ENCODE results near the gene ZDHHC8. TPM values are rescaled to one million over a fixed set of nuclear protein-coding genes. Genes with fewer than 3 reads are reported as not detected.
"Not testable (repeated sequence)": the region's sequence is repeated elsewhere in the genome, so short reads cannot be mapped to it uniquely, and the experiment has no call there.

Gene ZDHHC8
- total RNA-seq, 3 donors from 2014 or later, result 27.7 to 53.0 (median 42.2) TPM

GRCh38 chr22:20158391-20159036, 26.9 kb downstream of the ZDHHC8 start:
- Histone ChIP-seq H3K4me1 (ENCODE audit: low read depth) (peaks cover 3% of the 10 kb centered on the region), H3K36me3 (ENCODE audit: low read depth) (no peaks in the 10 kb centered on the region), H3K4me3 (no peak overlapping the region), H3K9me3 (no peaks in the 10 kb centered on the region)
- ATAC-seq (no peak), DNase-seq (no peak)
- intact Hi-C loops (cut with DNase I, micrococcal nuclease), result loop anchor here (5.0 to 10.0 kb wide), 2 partner anchors 116 to 129 kb away; no protein-coding TSS in a partner anchor
- no peak for TF ChIP-seq CTCF (IDR thresholded peaks at IDR 0.05)

- TF ChIP-seq CTCF (IDR thresholded peaks at IDR 0.05), result no peak
- intact Hi-C loops (cut with DNase I, micrococcal nuclease), result loop anchor here (5.0 to 10.0 kb wide), 2 partner anchors 116 to 128 kb away; no protein-coding TSS in a partner anchor
- DNase-seq (no peak), ATAC-seq (no peak)
- Histone ChIP-seq H3K4me1 (ENCODE audit: low read depth) (peaks cover 3% of the 10 kb centered on the region), H3K4me3 (no peak overlapping the region), H3K36me3 (ENCODE audit: low read depth) (no peaks in the 10 kb centered on the region), H3K9me3 (no peaks in the 10 kb centered on the region)
Observed at GRCh38 chr22:20159076-20159475, 27.5 kb downstream of the ZDHHC8 start.

- DNase-seq; H3K36me3 ChIP-seq (ENCODE audit: low read depth); H3K4me3 ChIP-seq; H3K4me1 ChIP-seq (ENCODE audit: low read depth); ATAC-seq; H3K9me3 ChIP-seq: not testable (repeated sequence)
- intact Hi-C loops (cut with DNase I, micrococcal nuclease), result loop anchor here (5.0 to 10.0 kb wide), 2 partner anchors 115 to 128 kb away; no protein-coding TSS in a partner anchor
Observed at GRCh38 chr22:20159531-20159930, 27.9 kb downstream of the ZDHHC8 start.

- no peak for ATAC-seq
- H3K4me3 ChIP-seq, result no peak overlapping the region
- peaks cover 3% of the 10 kb centered on the region for H3K4me1 ChIP-seq (ENCODE audit: low read depth)
- no peaks in the 10 kb centered on the region for H3K36me3 ChIP-seq (ENCODE audit: low read depth)
- no peaks in the 10 kb centered on the region for H3K9me3 ChIP-seq
- no peak for TF ChIP-seq CTCF (IDR thresholded peaks at IDR 0.05)
- intact Hi-C loops (cut with DNase I, micrococcal nuclease), result no loop called here
- DNase-seq, result no peak
Observed at GRCh38 chr22:20160041-20160440, 28.4 kb downstream of the ZDHHC8 start.

GRCh38 chr22:20164863-20165262, 33.3 kb downstream of the ZDHHC8 start:
- intact Hi-C loops (cut with DNase I, micrococcal nuclease), result no loop called here
- TF ChIP-seq CTCF (IDR thresholded peaks at IDR 0.05), result no peak
- Histone ChIP-seq H3K4me3 (no peak overlapping the region), H3K36me3 (ENCODE audit: low read depth) (no peaks in the 10 kb centered on the region), H3K4me1 (ENCODE audit: low read depth) (no peaks in the 10 kb centered on the region), H3K9me3 (no peaks in the 10 kb centered on the region)
- DNase-seq (no peak), ATAC-seq (no peak)

- no peak overlapping the region for H3K4me3 ChIP-seq
- H3K36me3 ChIP-seq (ENCODE audit: low read depth), result no peaks in the 10 kb centered on the region
- TF ChIP-seq CTCF (IDR thresholded peaks at IDR 0.05), result no peak
- H3K4me1 ChIP-seq (ENCODE audit: low read depth), result no peaks in the 10 kb centered on the region
- no peaks in the 10 kb centered on the region for H3K9me3 ChIP-seq
- intact Hi-C loops (cut with DNase I, micrococcal nuclease), result no loop called here
- DNase-seq (no peak), ATAC-seq (no peak)
Observed at GRCh38 chr22:20165421-20165820, 33.8 kb downstream of the ZDHHC8 start.
